HG03521 (cell line): Measurements from ENCODE around the gene SPEF2.

Experiments
- ATAC-seq: cut with Tn5 transposase; IDR thresholded peaks from one replicate; pipeline ENCODE4 v1.9.1; 2021; ENCODE audit warnings: mild to moderate bottlenecking, moderate library complexity; ENCODE audit not compliant: unreplicated experiment

The SPEF2 gene, protein sequence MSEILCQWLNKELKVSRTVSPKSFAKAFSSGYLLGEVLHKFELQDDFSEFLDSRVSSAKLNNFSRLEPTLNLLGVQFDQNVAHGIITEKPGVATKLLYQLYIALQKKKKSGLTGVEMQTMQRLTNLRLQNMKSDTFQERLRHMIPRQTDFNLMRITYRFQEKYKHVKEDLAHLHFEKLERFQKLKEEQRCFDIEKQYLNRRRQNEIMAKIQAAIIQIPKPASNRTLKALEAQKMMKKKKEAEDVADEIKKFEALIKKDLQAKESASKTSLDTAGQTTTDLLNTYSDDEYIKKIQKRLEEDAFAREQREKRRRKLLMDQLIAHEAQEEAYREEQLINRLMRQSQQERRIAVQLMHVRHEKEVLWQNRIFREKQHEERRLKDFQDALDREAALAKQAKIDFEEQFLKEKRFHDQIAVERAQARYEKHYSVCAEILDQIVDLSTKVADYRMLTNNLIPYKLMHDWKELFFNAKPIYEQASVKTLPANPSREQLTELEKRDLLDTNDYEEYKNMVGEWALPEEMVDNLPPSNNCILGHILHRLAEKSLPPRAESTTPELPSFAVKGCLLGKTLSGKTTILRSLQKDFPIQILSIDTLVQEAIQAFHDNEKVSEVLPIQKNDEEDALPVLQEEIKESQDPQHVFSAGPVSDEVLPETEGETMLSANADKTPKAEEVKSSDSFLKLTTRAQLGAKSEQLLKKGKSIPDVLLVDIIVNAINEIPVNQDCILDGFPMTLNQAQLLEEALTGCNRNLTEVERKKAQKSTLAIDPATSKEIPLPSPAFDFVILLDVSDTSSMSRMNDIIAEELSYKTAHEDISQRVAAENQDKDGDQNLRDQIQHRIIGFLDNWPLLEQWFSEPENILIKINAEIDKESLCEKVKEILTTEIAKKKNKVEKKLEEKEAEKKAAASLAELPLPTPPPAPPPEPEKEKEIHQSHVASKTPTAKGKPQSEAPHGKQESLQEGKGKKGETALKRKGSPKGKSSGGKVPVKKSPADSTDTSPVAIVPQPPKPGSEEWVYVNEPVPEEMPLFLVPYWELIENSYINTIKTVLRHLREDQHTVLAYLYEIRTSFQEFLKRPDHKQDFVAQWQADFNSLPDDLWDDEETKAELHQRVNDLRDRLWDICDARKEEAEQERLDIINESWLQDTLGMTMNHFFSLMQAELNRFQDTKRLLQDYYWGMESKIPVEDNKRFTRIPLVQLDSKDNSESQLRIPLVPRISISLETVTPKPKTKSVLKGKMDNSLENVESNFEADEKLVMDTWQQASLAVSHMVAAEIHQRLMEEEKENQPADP (N-terminal part only)

GRCh38 chr5:35617435-35618303, at the start of gene SPEF2:
Gene SPEF2, plus strand, starts transcription at chr5:35617863. Its CDS starts 135 bp downstream, at chr5:35617998.
- ATAC-seq = peak; percentile 82

GRCh38 chr5:35575578-35575977, 42.1 kb upstream of the SPEF2 start:
- ATAC-seq = no peak

DNA sequence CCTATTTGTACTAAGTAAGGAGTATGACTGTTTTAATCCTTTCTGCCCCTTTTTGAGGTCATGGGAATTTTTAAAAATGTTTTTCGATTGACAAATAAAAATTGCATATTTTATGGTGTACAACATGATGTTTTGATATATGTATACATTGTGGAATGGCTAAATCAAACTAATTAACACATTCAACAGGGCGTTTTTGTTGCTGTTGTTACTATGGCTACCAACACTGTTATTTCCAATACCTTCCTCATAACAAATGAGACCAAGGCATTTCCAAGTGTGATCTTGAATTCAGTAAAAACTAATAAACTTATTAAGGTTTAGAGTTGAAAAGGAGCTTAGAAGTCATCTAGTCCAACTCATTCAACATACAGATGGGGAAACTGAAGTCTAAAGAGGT, 30.2 kb upstream of the SPEF2 start:
- ATAC-seq = no peak

GRCh38 chr5:35593338-35593737, 24.3 kb upstream of the SPEF2 start:
- ATAC-seq = no peak

DNA sequence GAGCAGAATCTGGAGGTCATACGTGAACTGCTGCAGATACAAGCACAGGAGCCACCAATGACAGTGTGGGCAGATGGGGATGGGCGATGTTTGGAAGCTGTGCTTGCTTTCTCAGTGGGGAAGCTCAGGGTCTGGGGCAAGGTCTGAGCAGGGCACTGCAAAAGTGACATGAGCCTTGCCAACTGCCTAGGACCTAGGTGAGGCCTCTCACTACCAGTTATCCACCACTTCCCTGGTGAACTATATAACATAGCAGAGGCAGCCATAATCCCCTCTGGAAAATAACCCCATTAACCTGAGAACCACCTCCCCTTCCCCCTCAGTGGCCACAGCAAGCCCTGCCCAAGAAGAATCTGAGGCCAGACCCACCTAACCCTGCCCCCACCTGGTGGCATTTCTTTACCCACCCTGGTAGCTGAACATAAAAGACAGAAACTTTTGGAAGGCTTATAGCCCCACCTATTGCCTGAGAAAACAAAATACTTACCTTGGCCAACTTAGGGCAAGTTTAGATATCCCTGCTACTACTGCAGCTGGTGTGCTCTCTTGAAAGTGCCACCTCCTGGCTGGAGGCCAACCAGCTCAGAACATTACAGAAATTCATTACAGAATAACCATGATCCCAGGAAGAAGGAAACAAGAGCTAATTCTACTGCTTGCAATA, 18.8 kb upstream of the SPEF2 start:
- no peak for ATAC-seq

DNA sequence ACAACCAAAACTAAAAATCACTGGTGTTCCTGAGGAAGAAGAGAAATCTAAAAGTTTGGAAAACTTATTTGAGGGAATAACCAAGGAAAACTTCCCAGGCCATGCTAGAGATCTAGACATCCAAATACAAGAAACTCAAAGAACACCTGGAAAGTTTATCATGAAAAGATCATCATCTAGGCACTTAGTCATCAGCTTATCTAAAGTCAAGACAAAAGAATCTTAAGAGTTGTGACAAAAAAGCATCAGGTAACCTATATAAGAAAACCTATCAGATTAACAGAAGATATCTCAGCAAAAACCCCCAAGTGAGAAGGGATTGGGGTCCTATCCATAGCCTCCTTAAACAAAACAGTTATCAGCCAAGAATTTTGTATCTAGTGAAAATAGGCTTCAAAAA, 17.1 kb upstream of the SPEF2 start:
- no peak for ATAC-seq

DNA sequence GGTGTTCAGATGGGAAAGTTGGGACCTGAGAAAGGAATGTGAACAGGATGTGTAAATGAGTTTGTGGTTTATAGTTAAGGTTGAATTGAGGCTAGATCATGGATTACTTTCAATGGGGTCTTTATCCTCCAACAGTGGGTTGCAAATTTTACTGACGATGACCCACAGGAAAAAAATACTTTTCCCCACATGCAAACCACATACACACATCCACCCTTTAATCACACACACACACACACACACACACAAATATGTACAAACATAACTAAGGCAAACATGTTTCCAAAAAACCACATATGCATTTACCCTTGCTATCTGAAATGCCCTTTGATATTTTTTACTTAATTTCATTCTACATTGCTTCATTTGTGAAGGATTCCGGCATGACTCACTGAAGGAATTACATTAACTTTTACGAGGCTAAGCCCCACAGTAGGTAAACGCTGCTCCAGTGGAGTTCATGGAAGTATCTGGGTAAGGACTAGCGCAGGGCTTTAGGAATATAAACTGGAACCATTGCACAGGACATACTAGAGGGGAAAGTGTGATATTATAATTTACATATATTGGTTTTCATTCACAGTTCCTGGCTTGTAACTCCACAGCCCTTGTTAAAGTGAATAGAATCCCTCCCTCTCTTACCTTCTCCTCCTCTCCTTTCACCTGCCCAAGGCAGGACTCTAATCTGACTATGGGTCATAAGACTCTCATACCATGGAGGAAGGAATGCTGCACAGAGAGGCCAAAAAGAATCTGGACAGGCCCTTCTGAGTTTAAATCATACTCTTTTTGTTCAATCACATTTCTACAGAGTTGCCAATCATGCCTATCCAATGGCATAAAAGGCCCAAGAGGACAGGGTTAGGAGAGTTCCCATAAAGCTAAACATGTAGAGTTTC, 8.5 kb upstream of the SPEF2 start:
- ATAC-seq = no peak

DNA sequence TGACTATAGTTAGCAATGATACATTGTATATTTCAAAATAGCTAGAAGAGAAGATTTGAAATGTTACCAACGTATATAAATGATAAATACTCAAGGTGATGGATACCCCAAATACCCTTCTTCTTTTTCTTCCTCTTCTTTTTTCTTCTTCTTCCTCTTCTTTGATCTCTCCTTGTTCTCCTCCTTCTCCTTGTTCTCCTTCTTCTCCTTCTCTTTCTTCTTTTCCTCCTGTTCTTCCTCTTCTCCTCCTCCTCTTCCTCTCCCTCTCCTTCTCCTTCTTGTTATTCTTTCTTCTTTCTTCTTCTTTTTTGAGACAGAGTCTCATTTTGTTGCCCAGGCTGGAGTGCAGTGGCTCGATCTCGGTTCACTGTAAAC, 616 bp upstream of the SPEF2 start:
- no peak for ATAC-seq

GRCh38 chr5:35618304-35618636, 607 bp downstream of the SPEF2 start:
- ATAC-seq = no peak

DNA sequence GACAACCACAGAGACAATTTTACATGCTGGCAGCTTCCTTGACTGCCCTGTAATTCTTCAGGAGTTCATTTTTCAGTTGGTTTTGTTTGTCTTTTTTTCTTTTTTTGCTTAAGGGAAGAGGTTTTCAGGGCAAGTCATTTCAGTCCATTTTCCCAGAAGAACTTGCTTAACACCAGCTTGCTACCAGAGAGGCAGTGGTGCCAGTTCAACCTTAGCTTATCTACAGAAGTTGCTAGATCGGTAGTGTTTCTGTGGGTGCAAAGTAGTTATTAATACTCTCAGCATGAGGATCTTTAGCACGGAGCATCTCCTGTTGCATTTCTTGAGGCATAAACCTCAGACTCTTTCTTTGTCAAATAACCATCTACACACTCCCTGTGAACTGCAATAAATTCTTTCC, 1.1 kb downstream of the SPEF2 start:
- ATAC-seq = no peak

DNA sequence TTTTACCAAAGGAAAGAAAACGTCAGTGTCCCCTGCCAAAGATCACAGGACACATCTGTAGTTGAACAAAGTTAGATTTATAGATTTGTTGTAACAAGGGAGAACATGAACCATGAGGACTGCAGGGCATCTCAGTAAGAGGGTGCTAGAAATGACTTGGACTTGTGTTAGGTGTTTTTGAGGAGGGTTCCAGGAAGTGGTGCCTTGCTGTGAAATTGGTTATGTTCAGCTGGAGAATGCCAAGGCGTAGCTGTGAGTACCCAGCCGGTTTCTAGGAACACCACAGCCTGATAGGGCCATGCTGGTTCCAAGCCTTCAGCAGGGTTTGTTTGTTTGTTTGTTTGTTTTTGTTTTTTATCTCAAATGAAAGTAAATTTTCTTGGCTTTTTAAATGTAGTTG, 5.3 kb downstream of the SPEF2 start:
- no peak for ATAC-seq

GRCh38 chr5:35623991-35624390, 6.3 kb downstream of the SPEF2 start:
- no peak for ATAC-seq

DNA sequence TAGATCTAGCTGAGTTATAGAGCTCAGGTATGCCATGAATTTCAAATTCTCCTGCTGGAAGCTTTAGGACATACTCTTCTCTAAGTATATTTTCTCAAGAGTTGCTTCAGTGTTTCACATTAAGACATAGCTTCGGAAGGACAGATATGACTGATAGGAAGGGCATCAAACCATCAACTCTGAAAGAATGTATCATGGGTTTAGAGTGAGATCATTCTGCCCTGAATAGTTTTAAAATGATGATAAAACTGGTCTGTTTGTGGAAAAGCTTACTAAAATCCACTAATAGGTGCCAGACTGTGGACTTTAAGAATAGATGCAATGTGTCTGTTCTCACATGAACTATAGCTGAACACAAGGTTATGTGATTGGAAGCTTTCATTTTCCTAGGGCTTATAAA, 8.4 kb downstream of the SPEF2 start:
- no peak for ATAC-seq

GRCh38 chr5:35626553-35626952, 8.9 kb downstream of the SPEF2 start:
- ATAC-seq = no peak

DNA sequence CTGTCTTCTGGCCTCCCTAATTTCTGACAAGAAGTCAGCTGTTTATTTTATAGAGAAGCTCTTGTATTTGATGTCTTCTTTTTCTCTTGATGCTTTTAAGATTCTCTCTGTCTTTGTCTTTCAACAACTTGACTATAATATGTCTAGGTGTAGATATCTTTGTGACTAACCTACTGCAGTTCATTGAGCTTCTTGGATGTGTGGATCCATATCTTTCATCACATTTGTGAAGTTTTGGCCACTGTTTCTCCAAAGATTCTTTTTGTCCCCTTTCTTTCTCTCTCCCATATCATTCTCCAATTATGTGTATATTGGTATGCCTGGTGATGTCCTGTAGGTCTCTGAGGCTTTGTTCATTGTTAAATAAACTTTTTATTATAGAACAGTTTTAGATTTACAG, 16.7 kb downstream of the SPEF2 start:
- ATAC-seq = no peak

DNA sequence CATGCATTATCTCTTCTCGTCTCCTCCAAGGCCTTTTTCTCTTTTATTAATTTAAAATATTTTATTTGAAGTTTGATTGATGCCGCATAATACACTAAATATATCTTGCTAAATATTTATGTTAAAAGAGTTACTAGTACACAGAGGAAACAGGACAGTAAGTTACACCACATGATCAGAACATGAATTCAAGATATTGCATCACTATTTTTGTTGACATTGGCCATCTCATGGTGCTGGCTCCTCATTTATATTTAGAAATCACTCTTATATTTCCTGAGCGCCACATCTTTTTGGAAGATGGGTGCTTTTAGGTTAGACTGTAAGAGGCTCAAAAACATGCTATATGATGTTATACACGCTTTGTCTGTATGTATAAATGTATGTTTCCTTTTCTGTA, 23.0 kb downstream of the SPEF2 start:
- no peak for ATAC-seq

GRCh38 chr5:35644543-35644942, 26.9 kb downstream of the SPEF2 start:
- ATAC-seq = no peak

DNA sequence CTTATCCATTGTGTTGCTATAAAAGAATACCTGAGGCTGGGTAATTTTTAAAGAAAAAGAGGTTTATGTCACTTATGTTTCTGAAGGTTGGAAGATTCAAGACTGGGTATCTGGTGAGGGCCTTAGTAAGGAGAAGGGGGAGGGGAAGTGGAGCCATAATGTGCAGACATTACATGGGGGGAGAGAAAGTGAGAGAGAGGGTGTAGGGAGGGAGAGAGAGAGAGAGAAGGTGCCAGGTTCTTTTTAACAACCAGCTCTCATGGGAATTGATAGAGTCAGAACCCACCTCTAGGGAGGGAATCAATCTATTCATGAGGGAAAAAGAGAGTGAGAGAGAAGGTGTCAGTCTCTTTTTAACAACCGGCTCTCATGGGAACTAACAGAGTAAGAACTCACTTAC, 29.5 kb downstream of the SPEF2 start:
- ATAC-seq = no peak

GRCh38 chr5:35647712-35648111, 30.0 kb downstream of the SPEF2 start:
- ATAC-seq = no peak
